Breast epithelium (tissue), 3 donors: ENCODE data around the gene RYR3.

Experiments used
- CTCF ChIP-seq, 3 donors: fragments of 450-650 bp; IDR thresholded peaks; one replicate each; pipeline ENCODE4 v1.5.1; 2016 to 2017; ENCODE audit warnings: antibody characterized with exemption in 3 of 3, mild to moderate bottlenecking in 3 of 3, moderate library complexity in 3 of 3
- POLR2A ChIP-seq: fragments of 450-650 bp; IDR thresholded peaks from one replicate; pipeline ENCODE4 v1.6.1; 2016; ENCODE audit warnings: antibody characterized with exemption, mild to moderate bottlenecking, moderate library complexity

GRCh38 chr15:33782966-33783365 is 472.2 kb downstream of the RYR3 start:
- no peak for TF ChIP-seq POLR2A
- no peak for TF ChIP-seq CTCF (IDR thresholded peaks at IDR 0.05)
